ENCODE measurements around the gene CCDC201.
"Not testable (repeated sequence)": the region's sequence is repeated elsewhere in the genome, so short reads cannot be mapped to it uniquely, and the experiment has no call there.

Gene CCDC201

GRCh38 chr7:45813771-45814170, 59.1 kb downstream of the CCDC201 start:
- DNase-seq, result not testable (repeated sequence)

- no peak for DNase-seq
These were observed 59.9 kb downstream of the CCDC201 start for GRCh38 chr7:45812946-45813345.

- not testable (repeated sequence) for DNase-seq
These were observed 61.1 kb downstream of the CCDC201 start for GRCh38 chr7:45811652-45812234.

DNA sequence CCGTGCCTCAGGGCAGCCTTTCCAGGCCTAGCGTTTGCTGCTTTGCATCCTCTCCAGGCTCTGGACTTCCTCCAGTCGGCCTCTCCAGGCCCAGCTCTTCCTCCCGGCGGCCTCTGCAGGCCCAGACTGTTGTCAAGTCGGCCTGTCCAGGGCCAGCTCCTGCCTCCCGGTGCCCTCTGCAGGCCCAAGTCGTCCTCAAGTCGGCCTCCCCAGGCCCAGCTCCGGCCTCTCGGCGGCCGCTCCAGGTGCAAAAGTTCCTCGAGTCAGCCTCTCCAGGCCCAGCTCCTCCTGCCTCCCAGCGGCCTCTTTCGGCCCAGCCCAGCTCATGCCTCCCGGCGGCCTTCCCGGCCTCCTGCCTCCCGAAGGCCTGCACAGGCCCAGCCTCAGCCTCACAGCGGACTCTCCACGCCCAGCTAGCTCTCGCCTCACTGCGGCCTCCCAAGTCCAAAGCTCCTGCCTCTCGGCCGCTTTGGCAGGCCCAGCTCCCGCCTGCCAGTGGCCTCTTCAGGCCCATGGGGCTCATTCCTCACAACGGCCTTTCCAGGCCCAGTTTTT, 62.4 kb downstream of the CCDC201 start:
- not testable (repeated sequence) for DNase-seq

Measured in hematopoietic multipotent progenitor cell treated with erythropoietin and hydrocortisone succinate and interleukin-3 and kit ligand, for 8 days (in vitro differentiated cells).